Mucosa of gallbladder (tissue), 1 donor: ENCODE measurements around the gene PKNOX2. TPM values are rescaled to one million over a fixed set of nuclear protein-coding genes. Genes with fewer than 3 reads are reported as not detected.

Experiments used
- DNase-seq: peaks from one replicate; pipeline ENCODE4 v3.0.0-alpha.2; 2020; ENCODE audit warnings: low spot score
- total RNA-seq: library from RNA; stranded (reverse); gene quantifications from one replicate; pipeline ENCODE4 v1.2.1, GENCODE V29; 2021
- donor health status: DM: no; HTN: no; CAD: no.

Gene PKNOX2
- total RNA-seq, 1 donor from 2014 or later, result 5.1 TPM

DNA sequence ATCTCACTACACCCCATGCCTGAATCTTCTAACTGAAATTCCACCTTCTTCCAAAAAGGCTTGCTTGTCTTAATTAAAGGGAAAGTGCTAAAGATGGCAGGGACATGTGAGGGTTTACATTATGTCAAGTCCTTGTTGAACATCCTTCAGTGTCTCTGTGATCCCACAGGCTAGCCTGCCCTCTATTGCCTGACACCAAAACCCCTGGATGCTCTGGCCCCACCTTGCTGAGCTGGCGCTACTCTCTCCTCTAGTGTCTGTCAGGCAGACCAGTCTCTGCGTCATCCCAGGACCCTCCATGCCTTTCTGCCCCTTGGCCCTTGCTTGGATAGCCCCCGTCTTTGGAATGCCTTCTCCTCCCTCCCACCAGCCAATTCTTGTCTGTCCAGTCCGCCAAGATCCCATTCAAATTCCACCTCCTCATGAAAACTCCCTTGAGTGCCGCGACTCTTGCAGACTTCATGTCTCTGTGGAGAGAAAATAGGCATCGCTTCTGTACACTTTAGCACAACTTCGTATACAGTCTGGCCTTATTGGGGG is 69.3 kb downstream of the PKNOX2 start:
- no peak for DNase-seq

- DNase-seq, result no peak
These were observed 70.5 kb downstream of the PKNOX2 start for GRCh38 chr11:125235071-125235471.

- no peak for DNase-seq
These were observed 71.7 kb downstream of the PKNOX2 start for GRCh38 chr11:125236072-125236825.

GRCh38 chr11:125239585-125240560 is 75.3 kb downstream of the PKNOX2 start:
- DNase-seq, result no peak

DNA sequence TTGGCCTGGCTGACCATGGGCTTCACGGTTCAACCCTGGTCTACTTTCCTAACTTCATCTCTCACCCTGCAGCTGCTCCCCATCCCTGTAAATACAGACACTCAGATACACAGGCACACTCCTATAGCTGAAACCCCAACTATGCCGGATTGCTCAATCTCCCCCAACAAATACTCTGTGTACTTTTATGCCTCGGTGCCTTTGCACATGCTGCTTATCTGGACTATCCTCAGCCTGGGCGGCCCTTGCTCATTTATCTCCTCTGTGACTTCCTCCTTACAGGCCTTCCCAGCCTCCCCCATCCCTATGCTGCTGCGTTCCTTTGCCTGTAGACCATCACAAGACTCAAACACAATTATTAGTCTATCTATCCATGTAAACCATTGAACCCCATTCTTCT is 76.6 kb downstream of the PKNOX2 start:
- no peak for DNase-seq

GRCh38 chr11:125242141-125242775 is 77.7 kb downstream of the PKNOX2 start:
- no peak for DNase-seq

DNA sequence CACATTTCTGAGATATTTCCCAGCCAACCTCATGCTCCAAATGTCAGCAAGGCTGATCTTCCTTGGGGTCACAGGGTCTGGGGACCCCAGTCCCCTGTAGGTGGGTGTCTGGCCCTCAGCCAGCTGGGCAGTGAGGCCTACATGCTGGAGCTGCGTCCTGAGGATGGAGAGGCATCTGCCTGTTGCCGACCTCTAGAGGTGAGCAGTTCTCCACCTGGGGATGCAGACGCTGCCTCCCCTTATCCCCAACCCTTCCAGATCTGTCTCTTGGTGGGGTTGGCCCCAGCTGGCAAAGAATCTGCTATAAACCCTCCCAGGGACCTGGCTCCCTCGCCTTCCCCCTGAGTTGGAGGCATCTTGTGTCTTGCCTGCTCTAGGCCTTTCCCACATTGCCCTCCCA is 79.6 kb downstream of the PKNOX2 start:
- DNase-seq, result no peak

DNA sequence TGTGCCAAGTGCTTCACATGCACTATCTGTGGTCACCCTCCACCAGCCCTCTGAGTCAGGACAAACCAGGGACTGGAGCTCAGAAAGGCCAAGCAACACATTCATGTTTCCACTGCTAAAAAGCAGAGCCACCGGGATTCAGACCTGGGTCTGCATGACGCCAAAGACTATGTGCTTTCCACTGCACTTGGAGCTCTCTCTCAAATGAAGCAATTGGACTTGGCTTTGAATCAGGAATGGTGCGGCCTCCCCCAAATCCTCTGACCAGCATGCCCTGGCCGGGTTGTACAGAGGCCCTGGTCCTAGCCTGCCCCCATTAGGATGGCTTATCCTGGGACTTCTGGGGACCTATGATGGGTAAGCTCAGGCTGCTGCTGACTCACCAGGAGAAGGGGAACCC is 80.7 kb downstream of the PKNOX2 start:
- peak; percentile 15 for DNase-seq

GRCh38 chr11:125247431-125247830 is 82.9 kb downstream of the PKNOX2 start:
- DNase-seq, result no peak

DNA sequence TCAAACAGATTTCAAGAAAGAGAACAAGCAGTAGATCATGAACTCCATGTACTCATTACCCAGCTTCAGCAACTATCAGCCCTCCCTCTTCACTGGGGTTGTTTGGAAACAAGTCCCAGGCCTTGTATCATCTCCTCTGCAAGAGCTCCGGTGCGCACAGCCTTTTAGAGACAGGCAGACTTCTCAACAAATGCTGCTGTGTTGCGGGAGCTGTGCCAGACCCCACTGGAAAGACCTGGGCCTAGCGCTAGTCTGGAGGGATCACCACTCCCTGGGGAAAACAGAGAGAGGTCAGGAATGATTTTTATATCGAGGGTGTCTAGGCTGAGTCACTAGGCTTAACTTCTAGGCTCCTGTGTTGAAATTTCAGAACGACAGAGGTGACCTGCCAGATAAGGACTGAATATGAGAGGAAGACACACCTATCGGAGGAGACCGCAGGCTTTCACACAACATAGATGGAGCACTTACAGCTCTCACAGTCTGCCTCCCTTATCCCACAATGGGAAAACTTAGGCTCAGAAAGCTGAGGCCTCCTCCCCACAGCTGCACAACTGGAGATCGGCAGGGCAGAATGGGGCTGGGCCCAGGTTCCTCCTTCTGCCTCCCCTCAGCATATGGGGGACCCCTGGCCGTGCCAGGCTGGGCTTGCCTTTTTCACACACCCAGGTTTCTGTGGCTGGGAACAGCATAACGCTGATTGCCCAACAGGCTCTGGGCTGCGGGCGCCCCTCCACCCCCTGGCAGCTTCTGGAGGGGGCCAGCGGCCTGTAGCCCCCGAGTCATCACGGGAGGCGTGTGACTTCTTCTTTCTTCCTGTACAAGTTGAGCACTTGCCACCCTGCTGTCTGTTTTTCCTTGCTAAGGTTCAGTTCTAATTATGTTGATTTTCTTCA is 86.0 kb downstream of the PKNOX2 start:
- no peak for DNase-seq

DNA sequence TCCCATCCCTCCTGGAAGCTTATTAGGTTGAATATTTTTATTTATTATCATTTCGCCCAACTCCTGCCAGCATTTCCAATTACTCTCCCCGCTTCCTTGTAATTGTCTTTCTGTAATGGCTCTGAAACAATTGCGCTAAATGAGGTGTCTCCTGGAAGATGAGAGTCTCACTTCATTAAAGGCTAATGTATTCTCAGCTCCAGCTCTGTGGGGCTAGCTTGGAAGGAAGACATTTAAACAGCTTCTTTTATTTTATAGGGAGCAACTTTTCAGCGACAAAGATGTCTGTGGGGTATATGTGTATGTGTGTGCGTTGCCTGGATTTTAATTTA is 86.6 kb downstream of the PKNOX2 start:
- no peak for DNase-seq

- DNase-seq, result no peak
These were observed 87.4 kb downstream of the PKNOX2 start for GRCh38 chr11:125251956-125252355.

DNA sequence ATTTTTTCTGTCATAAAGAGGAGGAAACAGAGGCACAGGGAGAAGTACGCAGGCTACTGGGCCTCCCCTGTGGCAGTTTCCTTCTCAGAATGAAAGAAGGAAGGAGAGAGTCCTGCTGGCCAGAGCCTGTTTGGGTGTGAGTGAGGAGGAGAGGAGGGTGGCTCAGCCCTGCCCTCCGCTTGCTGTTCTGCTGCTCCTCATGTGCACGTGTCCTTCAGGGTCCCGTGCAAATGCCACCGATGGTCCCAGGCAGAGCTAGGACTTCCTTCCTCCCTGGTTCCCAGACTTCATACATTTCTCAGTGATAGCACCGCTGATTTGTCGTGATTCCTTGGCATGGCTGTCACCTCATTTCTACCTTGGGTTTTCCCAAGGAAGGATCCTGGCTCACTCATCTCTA is 88.7 kb downstream of the PKNOX2 start:
- no peak for DNase-seq

DNA sequence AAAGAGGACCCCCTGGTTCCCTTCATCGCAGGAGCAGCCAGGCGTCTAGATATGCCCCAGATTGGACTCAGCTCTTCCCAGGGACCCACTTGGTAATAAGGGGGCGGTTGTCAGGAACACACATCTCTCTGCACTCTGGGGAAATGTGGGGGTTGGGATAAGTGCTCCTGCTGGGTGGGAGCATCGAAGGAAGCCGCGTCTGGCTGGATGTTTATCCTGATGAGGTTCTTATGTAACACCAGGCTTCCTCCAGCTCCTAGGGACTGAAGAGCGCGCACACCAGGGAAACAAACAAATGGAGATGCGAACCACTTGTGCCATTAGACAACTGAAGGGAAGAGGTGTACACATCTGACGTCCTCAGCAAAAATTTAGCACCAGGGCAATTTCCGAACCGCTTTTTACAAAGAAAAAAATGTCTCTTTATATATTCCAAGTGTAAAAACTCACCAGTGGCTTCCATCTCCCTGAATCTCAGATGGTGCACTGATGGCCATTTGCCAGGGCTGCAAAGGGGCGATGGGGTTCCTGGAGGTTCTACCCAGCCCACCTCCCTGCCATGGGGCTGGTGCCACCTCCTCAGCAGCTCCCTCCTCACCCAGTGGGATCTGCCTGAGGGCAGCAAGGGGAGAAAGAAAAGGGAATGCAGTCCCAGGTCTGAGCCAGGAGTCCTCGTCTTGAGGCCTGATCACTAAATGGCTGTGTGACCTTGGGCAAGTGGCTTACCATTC is 89.4 kb downstream of the PKNOX2 start:
- DNase-seq, result no peak

- no peak for DNase-seq
These were observed 92.1 kb downstream of the PKNOX2 start for GRCh38 chr11:125256541-125257189.

- no peak for DNase-seq
These were observed 92.6 kb downstream of the PKNOX2 start for GRCh38 chr11:125257190-125257579.

DNA sequence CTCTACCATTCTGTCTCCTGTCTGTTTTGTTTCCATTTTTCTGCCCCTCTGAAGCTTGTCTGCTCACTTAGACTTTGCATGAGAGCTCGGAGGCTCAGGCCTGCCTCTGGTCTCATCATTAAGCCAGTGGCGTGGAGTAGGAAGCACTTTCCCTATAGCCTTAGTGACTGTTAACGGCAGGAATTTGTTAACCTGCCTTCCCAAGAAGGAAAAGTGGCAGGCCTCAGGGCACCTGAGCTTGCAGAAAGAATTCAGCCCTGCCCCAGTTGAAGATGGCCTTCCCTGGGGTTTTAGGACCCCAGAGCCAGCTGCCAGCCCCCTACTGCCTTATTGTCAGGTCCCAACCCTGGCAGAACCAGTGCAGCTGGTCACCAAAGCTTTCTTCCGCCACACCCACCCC is 93.2 kb downstream of the PKNOX2 start:
- DNase-seq, result no peak

DNA sequence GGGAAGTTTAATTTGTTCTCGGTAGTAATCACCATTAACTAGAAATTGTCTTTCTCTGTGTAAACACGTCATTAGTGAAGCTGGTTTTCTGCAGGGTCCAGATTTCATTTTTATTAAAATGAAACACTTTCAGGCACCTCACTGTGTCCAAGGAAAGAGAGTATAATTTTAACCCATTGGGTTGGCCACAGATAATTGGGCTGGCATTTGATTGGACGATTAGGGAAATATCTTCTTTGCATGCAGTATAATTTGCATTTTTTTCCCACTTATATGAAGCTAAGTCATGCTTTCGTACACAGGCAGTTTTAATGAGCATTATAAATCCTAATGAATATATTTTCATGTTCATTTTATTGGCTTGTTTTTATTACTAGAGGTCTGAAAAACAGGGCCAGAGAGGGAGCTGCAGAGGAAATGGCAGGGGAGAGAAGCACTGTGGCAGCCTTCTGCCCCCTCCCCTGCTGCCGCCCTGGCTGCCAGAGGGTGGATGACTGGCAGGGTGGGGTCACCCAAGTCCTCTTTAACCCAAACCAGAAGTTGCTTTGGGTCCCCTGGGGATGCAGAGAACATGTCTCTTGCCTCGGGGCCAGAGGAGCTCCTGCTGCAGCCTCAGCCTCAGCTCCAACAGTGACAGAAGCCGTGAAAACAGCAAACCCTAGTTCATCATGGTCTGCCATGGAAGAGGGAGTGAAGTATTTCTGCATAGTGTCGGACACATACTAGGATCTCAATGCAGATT is 93.9 kb downstream of the PKNOX2 start:
- DNase-seq, result no peak

DNA sequence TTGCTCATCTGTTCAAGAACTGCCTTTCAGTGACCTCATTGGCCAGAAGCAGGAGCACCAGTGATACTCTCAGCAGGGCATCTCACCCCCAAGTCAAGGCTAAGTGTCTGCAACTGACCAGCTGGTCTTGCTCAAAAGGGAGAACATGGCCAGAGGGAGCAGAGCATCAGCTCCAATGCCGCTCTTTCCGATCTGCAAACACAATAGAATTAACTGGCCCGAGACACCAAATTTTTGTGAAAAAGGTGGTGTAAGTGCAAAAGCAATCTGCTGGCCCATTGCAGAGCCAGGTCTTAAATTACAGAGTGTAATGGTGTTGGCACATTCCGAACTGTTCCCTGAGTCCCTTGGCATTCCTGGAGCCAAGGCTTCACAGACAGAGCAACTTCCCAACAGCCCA is 97.0 kb downstream of the PKNOX2 start:
- DNase-seq, result no peak
